Activated CD8-positive, alpha-beta memory T cell treated with anti-CD3 and anti-CD28 coated beads for 48 hours (primary cell): ENCODE data around the gene FAM98A.

Source experiments
- DNase-seq, 3 experiments: peaks; one replicate each; pipeline ENCODE4 v3.0.0-alpha.2; 2020; ENCODE audit warnings: low read depth in 2 of 3, low spot score in 2 of 3

The FAM98A gene

DNA sequence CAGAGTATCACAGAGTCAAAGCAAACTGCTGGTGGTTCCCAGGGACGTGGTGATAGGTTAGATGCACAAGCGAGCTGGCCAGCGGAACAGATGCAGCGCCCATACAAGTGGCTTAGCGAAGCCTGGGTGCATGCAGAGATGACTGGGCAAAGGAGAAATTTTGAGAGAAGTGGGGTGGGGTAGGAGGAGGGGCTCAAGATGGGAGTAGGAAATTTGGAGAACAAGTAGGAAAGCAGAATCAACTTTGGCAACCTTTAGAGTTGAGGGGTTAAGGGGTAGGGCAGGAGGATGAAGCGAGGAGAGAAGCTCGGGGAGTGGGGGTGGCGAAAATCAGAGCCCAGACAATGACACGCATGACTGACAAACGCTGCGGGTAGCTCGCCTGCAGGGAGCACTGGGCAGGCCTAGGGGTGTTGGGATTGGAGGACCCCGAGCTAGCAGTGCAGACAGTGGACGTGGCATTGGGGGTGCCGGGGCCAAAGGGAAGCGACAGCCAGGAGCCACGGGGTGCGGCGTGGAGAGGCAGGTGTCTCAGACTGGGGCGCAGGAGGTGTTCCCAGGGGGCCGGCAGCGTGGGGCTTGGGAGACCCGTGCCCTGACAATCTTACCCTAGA is 431 bp downstream of the FAM98A start:
- DNase-seq, result peak; percentile 13 to 26 (median 24)

DNA sequence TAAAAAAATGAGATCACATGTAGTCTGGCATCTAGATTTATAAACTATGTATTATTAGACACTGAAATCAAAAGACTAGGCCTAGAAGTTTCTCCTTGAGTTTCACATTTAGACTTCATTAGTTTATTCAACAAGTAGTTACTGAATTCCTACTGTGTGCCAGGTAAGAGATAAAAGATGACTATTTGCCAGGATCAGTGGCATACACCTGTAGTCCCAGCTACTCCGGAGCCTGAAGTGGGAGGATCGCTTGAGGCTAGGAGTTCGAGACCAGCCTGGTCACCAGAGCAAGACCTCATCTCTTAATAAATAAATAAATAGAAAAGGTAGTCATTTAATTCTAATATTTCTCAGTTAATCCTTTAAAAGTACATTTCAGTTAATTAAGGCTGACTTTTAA is 2.1 kb downstream of the FAM98A start:
- DNase-seq, result no peak

DNA sequence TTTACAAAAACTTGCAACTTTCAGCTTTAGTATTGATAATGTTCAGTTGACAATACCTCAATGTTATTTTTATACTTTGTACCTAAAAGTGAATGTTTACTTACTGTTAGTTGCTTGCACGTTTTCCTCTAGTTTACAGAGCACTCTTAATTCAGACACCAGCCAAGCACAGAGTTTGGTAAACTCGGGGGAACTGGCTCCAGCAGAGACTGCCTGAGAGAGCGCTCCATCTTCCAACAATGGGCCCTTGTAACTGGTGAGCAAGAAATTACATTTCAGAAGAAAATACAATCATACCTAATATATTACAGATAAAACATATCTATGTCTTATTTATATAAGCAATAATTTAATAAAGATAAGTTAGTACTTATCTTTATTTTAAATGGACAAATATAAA is 3.7 kb downstream of the FAM98A start:
- no peak for DNase-seq

DNA sequence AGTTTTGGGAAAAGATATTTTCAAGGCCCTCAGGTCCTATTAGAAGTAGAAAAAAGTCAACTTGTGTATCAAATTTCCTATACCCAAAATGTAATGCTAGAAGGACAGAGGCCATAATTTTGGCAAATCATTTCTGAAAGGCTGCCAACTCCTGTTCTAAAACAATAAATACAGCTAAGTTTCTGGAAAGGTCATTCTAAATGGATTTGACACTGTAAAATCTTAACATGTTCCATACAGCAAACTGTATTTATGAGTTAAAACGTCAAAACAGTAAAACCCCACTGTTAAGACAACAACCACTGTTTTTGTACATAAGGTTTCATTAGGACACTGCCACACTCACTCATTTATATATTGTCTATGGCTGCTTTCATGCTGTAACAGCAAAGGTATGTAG is 9.7 kb downstream of the FAM98A start:
- DNase-seq, result no peak

DNA sequence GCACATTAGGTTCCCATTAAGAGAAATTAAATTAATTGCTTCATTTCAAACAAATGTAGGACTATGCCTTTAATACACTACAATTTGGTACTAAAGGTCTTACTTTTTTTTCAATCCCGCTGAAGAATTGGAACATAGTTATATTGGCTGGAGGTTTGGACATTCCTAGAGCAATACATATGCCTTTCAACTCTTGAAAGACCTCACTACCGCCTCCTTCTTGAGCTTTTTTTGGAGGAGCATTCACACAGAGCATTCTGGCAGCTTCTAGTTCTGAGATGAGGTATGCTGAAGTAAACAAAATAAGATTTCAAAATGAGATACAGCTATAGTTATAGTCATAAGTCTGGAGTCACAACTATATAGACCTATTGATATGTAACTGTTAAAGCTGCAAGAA is 10.9 kb downstream of the FAM98A start:
- DNase-seq, result no peak

DNA sequence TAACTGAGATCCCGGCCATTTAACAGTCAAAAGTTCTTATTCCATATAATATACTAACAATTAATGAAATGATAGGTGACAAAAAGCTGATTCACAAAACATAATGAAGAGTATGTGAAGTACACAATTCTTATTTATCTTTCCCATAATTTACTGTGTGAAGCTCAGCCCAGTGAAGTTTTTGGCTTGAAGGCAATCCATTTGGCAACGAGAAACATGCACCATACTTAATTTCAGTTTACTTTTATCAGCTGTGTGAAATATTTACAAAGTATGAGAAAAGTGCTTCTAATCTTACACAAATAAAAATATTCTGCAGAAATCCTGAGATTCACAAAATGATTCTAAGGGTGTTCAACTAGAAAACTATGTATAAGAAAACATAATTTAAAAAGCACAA is 12.3 kb downstream of the FAM98A start:
- no peak for DNase-seq

- DNase-seq, result no peak
Observed at GRCh38 chr2:33583194-33583938, 15.7 kb downstream of the FAM98A start.

- no peak for DNase-seq
Observed at GRCh38 chr2:33581872-33582271, 17.2 kb downstream of the FAM98A start.

- no peak for DNase-seq
Observed at GRCh38 chr2:33579227-33579626, 19.9 kb downstream of the FAM98A start.

DNA sequence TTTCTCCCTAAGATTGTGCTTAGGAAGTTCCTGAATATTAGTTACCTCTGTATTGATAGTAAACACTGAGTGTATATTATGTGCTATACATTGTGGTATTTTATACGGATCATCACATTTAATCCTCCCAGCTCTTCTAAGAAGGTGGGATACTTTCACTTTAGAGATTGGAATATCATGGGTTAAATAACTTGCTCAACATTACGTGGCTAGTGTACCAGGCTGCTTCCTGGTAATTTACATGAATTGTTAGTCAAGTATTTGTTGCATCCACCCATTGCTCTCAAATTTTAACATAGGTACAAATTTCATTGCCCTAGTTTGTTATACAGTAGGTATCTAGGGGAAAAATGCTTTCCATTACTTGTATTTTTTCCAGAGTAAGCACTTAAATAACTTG is 21.4 kb downstream of the FAM98A start:
- no peak for DNase-seq

DNA sequence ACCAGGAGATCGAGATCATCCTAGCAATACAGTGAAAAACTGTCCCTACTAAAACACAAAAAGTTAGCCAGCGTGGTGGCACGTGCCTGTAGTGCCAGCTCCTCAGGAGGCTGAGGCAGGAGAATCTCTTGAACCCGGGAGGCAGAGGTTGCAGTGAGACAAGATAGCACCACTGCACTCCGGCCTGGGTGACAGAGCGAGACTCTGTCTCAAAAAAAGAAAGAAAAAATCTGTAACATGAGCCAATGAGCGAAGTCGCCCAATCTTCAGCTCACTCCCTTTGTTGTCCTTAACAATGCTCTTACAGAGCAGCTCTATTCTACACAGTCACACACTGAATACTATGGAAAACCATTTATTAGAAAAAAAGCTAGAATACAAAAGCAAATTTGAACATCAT is 22.0 kb downstream of the FAM98A start:
- no peak for DNase-seq

DNA sequence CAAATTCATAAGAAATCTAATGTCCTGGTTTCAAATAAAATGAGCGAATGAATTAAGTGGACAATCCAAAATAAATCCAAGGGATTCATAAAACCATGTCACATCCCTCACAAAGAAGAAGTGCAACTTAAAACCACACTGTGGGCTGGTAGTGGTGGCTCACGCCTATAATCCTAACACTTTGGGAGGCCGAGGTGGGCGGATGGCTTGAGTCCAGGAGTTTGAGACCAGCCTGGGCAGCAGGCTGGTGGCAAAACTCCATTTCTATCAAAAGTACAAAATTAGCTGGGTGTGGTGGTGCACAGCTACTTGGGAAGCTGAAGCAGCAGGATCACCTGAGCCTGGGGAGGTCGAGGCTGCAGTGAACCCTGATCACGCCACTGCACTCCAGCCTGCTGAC is 25.4 kb downstream of the FAM98A start:
- no peak for DNase-seq

DNA sequence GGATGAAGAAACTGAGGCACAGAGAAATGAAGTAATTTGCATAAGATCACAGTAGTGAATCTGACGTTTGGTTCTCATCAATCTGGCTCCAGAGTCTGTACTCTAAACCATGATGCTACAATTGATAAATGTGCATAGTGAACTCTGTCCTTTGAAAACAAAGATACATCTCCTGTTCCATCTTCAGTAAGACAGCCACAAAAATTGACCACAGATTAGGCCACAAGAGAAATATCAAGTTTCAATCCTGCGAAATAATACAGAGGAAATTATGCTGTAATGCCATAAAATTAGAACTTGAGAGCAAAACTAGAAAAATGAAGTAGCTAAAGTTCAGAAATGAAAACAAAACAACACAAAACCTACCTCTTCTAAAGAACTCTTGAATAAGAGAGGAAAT is 28.4 kb downstream of the FAM98A start:
- no peak for DNase-seq

DNA sequence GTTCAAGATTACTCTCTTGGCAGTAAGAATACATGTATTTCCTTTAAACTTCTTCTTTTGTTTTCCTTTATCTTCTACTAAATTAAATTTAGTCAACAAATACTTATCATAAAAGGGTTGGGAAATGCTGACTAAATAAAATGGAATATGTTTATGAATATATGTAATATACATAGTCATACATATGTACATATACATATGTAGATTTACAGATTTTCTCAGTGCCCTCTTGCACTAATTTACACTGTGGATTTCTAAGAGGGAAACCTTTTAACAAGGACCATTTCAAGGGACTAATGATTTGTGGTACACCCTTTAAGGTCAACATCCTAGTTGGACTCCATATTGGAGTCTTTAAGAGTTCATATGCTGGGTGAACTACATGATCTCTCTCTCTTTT is 37.2 kb downstream of the FAM98A start:
- no peak for DNase-seq

- no peak for DNase-seq
Observed at GRCh38 chr2:33560017-33560416, 39.1 kb downstream of the FAM98A start.

DNA sequence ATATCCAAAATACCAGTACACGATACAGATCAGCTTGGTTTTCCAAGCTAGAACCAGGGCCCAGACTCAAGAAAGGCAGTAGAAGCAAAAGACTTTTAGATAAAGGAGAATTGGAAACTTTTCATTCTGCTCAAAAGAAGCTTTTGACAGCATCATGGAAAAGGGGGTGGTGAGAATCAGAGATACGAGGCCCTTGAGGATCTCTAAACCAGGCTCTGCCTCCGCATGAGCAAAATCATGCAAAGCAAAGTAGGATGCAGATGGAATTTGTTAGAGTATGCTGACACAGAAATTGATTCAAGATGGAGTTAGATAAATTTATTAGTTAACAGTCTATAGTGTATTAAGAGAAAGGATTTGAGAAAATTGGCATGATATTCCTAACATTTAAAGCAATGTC is 39.8 kb downstream of the FAM98A start:
- DNase-seq, result no peak

DNA sequence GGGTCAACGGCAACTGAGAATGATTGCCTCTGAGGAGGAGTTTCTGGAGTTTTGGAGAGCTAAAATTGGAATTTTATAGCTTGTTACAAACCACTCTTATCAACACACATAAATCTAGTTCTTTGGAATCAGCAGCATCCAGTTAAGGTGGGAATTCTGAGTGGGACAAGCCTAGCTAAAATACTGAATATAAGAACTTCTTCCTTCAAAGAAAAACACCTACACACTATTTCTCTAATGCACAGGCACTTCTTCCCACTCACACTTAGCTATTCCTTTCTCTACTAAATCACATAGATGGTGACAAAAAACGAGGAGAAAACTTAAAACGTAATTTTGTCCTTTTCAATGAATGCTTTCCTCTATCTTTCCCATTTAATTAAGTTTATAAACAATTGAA is 43.4 kb downstream of the FAM98A start:
- no peak for DNase-seq

GRCh38 chr2:33552758-33553461 is 46.2 kb downstream of the FAM98A start:
- no peak for DNase-seq

GRCh38 chr2:33550206-33550605 is 48.9 kb downstream of the FAM98A start:
- DNase-seq, result no peak

- DNase-seq, result no peak
Observed at GRCh38 chr2:33541243-33541642, 57.9 kb downstream of the FAM98A start.

GRCh38 chr2:33535421-33535820 is 63.7 kb downstream of the FAM98A start:
- DNase-seq, result no peak
